GM21717 (cell line): ENCODE measurements around the gene BMP2K.

Source experiments
- ATAC-seq: cut with Tn5 transposase; IDR thresholded peaks from one replicate; pipeline ENCODE4 v1.9.1; 2021; ENCODE audit warnings: mild to moderate bottlenecking, moderate library complexity; ENCODE audit not compliant: unreplicated experiment

BMP2K gene

DNA sequence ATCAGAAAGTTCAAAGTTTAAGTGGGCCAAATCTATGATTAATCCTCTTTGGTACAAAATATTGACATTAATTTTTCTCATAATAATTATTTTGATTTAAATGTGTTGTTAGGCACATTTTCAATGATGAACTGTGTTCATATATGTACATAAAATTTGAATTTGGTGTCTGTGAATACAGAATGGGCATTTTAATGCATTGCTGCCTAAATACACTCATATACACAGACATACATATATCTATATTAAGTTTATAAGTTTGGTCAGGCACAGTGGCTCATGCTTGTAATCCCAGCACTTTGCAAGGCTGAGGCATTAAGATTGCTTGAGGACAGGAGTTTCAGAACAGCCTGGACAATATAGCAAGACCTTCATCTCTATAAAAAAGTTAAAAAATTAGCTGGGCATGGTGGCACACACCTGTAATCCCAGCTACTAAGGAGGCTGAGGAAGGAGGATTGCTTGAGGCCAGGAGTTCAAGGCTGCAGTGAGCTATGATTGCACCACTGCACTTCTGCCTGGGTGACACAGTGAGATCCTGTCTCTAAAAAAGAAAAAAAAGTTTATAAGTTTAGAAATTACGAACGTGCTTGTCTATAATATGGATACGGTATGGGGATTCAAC, 12.3 kb upstream of the BMP2K start:
- no peak for ATAC-seq

DNA sequence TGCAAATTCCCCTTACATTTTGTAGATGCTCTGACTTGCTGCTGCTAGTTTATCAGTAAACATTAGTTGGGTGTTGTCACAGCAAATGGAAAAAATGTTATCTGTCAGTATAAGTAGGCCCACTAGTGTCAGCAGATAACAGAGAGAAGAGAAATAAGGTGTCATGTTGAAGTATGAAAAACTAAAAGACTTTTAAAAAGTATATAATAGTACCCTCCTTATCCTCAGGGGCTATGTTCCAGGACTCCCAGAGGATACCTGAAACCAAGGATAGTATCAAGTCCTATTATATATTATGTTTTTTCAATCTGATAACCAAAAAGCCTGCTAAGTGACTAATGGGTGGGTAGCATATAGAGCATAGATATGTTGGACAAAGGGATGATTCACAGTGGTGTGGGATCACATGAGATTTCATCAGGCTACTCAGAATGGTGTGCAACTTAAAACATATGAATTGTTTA, 11.6 kb upstream of the BMP2K start:
- ATAC-seq = no peak

DNA sequence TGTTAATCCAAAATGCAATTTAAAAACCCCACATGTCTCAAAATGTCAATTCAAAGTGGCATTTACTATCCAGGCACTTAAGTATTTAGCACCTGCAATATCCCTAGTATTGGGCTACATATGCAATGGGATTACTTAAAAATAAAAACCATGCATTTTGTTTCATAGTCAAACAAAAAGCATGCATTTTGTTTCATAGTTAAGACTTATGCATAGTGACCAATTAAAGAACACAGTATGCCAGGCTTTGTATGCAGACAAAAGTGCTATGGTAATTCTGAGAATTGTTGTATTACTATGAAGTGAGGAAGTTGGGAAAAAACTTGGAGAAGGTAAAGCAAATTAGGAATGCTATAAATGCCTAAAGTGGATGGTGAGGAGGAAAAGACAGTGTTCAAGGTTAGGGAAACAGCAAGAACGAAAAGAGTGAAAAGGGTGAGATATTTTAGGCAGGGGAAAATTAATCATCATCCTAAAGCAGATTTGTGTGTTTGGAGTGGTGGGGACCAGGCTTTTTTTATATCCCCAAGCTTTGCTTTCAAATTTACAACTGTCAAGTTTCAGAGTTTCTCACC, 10.6 kb upstream of the BMP2K start:
- ATAC-seq = no peak

DNA sequence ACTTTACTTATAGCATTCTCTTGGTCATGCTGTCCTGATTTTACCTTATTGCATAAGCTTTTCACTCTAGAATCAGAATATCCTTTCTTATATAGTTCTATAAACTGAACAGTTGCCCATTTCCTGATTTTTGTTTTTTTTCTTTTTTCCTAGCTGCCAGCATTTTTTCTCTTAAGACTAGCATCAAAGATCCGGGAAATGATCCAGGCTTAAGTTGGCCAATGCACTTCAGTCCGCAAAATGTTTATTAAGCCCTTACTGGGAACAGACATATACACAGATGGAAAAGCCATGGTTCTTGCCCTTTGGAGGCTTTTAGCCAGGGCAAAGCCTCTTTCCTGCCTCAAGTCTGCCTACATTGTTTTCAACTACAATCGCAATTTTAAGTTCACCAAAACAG, 10.1 kb upstream of the BMP2K start:
- no peak for ATAC-seq

DNA sequence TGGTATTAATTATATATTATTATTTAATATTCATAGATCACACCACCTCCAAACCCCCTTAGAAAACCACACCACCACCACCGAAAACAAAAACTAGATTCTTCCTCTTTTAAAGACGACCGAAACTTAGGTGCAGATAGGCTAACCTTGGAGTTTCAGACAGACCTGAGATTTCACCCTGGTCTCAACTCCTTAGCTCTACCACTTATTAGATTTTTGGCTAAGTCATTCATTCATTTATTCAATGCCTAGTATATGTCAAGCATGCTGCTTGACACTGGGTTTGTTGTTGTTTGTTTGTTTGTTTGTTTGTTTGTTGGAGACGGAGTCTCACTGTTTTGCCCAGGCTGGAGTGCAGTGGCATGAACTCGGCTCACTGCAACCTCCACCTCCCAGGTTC, 9.5 kb upstream of the BMP2K start:
- ATAC-seq = peak; percentile 82

DNA sequence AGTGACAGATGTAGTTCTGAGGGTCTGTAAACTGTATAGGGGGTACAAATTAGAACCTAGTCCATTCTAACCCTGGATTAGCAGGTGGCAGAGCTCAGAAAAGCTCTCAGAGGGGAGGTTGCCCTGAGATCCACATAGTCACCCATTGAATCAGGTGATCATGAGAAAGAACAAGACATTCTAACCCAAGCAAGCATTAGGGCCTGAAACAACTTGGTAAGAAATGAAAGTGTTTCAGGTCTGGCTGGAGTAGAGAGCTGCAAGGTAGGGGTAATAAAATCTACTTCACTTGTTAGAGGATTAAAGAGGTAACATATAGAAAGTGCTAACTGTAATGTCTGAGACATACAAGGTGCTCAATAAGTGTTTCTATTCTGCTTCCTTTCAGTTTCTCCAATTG, 8.8 kb upstream of the BMP2K start:
- peak; percentile 75 for ATAC-seq

DNA sequence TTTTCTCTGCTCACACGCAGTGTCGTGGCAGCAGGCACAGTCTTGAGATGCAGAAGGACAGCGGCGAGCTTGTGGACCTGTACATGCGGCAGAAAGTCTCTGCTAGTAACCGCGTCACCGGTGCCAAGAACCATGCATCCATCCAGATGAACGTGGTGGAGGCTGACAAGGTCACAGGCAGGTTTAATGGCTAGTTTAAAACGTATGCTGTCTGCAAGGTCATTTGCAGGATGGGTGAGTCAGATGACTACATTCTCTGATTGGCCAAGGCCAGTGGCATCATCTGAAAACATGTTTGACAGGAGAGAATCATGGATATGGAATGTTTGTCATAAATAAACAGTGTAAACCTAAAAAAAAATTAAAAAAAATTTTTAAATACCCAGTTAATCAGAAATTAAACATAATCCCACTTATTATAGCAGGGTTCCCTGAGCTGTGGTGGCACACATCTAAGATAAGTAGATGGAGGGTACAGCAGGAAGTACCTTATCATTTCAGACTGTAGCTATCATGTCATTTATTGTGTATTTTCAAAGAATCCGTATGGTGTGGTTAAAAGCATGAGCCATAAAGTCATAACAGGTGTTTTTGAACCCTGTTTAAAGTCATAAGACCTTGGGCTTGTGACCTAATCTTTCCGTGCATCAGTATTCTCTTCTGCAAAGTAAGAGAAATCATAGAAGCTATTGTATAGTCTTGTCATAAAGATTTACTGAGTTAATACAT, 7.5 kb upstream of the BMP2K start:
- ATAC-seq = no peak

DNA sequence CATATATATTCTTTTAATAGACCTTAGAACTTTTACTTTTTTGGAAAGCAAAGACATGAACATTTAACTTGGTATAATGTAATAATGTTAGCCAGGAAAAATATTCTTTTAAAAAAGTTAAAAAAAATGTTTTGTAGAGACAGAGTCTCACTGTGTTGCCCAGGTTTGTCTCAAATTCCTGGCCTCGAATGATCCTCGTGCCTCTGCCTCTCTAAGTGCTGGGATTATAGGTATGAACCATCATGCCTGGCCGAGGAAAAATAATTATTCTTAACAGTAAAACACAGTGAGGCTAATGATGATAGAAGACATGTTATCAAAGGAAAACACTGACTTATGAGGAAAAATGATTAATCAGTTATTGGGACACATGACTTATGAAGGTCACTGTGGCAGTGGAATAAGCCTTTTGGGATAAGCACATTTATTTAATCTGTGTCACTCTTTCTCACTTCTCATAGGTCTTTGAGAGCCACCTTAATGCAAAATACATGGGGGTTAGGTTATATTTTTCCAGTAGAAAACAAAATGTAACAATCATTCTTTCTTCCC, 6.0 kb upstream of the BMP2K start:
- no peak for ATAC-seq

DNA sequence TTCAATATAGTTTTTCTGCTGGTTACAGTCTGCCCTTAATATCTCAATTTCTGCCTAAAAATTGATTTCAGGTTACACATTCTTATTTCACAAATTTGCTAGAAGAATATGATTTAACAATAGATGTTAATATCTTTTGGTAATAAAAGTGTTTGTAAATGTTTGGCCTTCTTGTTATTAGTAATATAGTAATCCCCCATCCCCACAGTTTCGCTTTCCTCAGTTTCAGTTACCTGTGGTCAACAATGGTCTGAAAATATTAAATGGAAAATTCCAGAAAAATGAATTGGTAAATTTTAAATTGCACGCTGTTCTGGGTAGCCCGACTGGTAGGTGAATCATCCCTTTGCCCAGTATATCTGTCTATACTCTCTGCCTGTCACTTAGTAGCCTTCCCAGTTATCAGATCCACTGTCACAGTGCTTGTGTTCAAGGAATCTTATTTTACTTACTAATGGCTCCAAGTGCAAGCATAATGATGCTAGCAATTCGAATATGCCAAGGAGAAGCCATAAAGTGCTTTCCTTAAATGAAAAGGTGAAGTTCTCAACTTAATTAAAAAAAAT, 3.5 kb upstream of the BMP2K start:
- ATAC-seq = no peak

DNA sequence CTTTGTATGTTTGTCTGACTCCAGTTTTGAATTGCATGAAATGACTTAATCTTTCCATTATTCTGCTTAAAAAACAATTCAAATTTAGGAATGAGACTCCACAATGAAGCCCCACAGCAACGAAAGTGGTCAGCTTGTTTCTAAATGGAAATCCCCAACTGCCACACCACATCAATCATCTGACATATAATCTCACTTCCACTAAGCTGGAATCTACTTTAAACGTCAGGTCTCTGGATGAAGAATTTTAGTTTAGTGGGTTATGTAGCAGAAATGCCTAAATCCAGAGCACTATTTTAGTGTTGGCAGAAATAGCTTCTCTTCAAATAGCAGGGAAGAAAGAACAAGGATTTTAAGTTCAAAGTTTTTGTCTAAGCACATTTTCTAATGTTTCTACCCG, 1.7 kb upstream of the BMP2K start:
- ATAC-seq = no peak

DNA sequence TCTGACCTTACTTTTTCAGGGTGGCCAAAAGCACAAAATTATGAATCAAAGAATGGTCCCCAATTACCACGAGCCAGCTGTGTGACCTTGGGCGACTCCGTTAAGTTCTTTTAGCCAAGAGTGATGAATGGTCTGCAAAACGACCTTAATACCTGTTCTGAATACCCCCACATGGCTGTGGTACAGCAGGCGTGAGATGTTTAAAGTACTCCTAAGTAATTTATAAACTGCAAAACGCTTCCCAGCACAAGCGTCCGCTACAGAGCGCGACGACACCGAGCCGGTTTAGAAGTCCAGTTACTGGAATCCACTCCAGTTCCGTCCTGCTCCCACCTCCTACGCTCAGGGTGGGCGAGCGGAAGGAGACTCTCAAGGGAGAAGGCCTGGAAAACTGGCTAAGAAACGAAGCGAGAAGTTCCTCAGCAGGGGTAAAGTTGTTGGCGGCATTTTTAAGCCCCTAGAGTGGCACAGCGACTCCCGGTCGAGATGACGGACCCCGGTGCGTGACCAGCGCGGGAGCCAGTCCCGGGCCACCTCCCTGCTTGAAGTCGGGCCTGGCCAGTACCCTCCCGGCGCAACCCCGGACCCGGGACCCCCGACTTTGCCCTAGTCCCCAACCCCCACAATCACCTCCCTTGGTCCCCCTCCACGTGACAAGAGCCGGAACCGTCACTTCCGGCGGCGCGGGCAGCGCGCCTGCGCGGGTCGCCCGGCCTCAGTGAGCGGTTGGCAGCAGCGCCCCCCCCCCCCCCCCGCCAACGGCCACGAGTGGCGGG, 659 bp upstream of the BMP2K start:
- peak; percentile 46 for ATAC-seq

DNA sequence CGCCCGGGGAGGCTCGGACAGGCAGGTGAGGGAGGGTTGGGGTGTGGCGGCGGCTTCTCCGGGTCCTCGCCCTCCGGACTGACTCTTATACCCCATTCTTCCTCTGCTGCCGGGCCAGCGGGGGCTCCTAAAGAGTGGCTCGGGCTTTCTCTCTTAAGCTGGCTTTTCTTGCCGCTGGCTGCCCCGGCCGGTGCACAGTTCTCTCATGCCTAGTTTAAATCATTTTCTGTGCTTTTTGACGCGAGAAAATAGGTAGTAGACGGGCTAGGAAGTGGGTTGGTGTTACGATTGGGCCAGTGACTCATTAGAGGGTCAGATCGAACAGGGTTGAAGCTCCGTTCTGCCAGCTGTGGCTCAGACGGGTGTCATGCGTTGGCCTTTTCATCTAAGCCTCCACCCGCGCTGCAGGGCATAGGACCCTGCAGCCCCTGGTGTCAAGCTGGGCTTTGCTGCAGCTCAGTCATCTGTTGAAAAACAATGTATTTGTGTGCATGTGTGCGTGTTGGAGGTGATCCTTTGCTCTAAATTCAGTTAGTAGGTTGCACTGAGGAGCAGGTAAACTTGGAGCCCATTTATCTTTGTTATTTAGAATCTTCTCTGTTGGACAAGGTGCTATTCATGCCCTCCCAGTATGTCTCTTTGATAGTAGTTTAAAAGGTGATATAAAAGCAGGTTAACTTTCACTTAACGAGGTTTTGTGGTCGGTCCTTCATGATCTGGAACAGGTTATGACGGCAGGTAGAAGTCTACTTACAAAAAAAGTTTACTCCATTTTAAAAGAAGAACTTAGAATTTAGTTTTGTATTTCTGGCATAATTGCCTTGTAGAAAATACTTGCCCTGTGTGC, 802 bp downstream of the BMP2K start:
- peak; percentile 24 for ATAC-seq

DNA sequence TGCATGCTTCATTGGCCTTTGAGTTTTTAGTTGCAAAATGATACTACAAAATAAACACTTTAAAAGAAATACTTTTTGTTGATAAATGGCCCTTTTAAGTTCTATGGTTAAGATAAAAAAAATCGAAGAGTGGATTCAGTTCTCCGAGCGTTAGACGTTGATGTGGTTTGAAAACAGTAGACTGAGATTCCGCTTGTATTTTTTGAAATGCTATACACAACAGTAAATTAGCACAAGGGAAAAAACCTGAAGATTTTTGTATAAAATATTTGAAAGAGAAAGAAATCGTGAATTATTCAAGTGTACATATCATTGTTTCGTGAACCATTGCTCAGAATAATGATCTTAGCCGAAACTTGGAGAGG, 1.4 kb downstream of the BMP2K start:
- no peak for ATAC-seq

DNA sequence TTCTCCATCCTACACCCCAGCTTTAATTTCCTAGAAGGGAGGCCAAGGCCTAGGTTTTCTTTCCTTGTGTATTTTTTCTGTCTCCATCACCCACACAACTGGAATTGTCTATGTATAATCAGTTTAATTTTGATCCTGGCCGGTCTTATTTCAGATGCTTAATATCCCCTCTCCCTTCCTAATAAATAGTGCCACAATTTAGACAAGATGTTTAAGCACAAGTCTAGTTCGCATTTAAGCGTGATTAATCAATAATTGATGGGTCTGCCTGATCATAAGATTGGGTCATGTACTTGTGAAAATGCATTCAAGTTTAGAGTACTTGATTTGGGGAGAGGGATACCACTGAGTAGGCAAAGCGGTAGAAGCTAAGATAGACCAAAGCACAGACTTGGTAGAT, 2.4 kb downstream of the BMP2K start:
- ATAC-seq = no peak

DNA sequence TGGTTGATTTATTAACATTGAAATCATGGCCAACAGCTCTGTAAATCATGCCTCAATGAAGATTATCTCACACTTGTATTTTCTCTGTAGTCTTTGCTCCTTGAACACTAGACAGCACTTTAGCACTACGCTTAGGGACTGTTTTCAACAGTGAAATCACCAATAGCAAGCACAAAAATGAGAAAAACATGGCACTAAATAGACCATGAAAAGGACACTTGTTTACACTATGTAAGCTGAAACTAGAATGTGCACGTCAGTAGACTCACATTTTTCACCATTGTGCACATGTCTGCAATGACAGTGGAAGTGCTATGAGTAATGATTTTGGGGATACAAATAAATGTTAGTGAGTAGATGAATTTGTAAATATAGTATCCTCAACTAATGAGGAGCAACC, 3.1 kb downstream of the BMP2K start:
- no peak for ATAC-seq

DNA sequence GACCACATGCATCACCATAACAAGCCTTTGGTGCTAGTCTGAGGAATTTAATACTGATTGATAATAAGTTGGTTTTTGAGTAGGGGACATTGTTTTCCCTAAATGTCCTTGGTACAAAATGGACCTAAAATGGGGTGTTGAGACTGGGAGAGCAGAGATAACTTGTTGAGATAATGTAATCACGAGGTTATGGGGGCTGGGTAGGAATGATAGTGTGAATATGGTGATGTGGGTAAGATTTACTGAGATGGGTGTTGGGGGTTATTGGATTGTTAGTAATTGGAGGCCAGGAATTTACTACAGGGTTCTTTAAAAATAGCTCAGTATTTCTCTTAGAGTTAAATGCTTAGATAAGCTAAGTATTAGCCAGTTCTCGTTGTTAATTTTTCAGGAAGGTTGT, 3.9 kb downstream of the BMP2K start:
- no peak for ATAC-seq

DNA sequence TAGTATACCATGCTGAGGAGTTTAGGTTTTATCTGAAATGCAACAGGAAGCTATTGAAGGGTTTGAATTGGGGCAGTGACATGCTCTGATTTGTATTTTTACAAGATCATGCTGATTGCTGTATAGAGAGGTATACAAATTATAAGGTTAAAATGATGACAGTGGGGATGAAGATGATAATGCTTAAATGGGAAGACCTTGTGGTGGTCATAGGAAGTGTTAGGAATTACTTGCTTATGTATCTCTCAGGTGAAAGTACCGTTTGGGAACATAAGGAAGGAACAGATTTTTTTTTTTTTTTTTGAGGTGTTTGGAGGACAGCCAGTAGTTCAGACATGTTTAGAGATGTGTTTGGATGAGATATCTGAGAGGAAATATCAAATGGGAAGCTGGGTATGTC, 5.0 kb downstream of the BMP2K start:
- no peak for ATAC-seq

DNA sequence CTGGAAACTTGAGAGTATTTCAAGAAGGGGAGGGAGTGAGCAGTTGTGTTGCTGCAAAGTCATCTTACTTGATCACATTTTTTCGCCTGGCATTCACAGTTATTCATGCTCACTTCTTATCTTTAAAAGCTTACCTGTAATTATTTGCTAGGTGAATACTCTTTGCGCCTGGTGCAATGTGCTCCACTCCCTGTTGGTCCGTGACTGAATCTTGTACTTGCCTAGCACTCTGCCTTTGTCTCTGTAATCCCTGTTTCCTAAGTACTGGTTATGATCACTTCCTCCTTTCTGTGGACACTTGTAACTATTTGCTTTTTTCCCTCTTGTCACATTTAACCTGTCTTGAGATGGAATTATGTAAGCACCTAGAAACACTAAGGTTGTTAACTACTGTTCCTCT, 5.8 kb downstream of the BMP2K start:
- ATAC-seq = no peak

DNA sequence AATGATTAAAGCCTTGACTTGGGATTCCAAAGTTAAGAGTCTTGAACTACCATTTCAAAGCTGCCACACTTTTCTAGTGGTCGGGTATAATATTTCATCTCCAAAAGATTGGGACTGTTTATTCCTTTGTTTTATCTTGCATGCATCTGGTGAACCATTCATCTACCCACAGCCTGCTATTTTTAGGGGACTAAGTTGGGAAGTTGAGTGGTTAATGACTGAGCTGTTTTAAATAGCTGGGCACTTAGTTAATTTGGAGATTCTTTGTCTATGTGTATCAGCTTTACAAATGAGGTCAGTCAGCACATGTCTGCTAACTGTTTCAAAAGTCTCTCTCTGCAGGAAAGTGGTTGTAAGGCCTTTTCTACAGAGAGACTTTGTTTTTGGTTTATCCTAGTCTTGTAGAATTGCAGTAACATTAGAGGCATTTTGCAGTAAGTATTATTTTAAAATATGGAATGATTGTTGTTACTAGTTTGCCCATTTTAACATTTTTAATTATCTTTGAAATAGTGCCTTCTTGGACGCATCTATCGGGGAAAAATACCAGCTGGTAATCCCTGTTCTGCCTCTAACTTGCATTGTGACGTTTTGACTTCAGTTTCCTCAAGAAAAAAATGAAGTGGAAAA, 8.2 kb downstream of the BMP2K start:
- ATAC-seq = no peak
